ENCODE data around the gene VPS72. TPM values are rescaled to one million over a fixed set of nuclear protein-coding genes. Genes with fewer than 3 reads are reported as not detected.

The VPS72 gene
- total and polyA plus RNA-seq, 9 of the 15 experiments (the other 6 are each of a cell fraction or from before 2014, with no cell fraction given): 7.2 to 131 (median 75.7) TPM

- TF ChIP-seq ARNT (IDR thresholded peaks at IDR 0.05) (no peak), STAG1 (CRISPR knock-in tag; IDR thresholded peaks at IDR 0.05; ENCODE audit: borderline replicate concordance) (no peak), ZBTB7A (IDR thresholded peaks at IDR 0.05; ENCODE audit: borderline replicate concordance, control insufficient read depth, low read depth, low read length) (peak; percentile 42; the same call in 1 of the 2 replicates), KDM2B (CRISPR knock-in tag; IDR thresholded peaks at IDR 0.05) (no peak), U2AF2 (optimal IDR thresholded peaks at IDR 0.05; ENCODE audit: low read depth, low read length) (no peak), SMARCB1 (IDR thresholded peaks at IDR 0.05; ENCODE audit: insufficient read length, low read depth) (no peak), ZNF561 (CRISPR knock-in tag; conservative IDR thresholded peaks at IDR 0.05) (no peak), ZNF57 (CRISPR knock-in tag; IDR thresholded peaks at IDR 0.05) (no peak), MCM2 (IDR thresholded peaks at IDR 0.05; ENCODE audit: low read depth) (no peak), SIX5 (IDR thresholded peaks at IDR 0.05; ENCODE audit: borderline replicate concordance in 1 of 2, insufficient read depth in 1 of 2, low read depth in 1 of 2, low read length in 2 of 2) (no peak), ZNF184 (CRISPR knock-in tag; IDR thresholded peaks at IDR 0.05) (no peak), SRSF3 (IDR thresholded peaks at IDR 0.05; ENCODE audit: insufficient read depth, low read length) (no peak), RBFOX2 (IDR thresholded peaks at IDR 0.05; ENCODE audit: low read depth, low read length) (peak; percentile 83), ZNF431 (CRISPR knock-in tag; IDR thresholded peaks at IDR 0.05) (no peak), E2F4 (CRISPR knock-in tag; IDR thresholded peaks at IDR 0.05; ENCODE audit: low read depth) (no peak), ZBTB1 (CRISPR knock-in tag; IDR thresholded peaks at IDR 0.05; ENCODE audit: borderline replicate concordance, low read depth) (no peak), ZNF143 (CRISPR knock-in tag; IDR thresholded peaks at IDR 0.05) (no peak), ZNF263 (CRISPR knock-in tag; IDR thresholded peaks at IDR 0.05; ENCODE audit: borderline replicate concordance) (no peak), SIN3A (IDR thresholded peaks at IDR 0.05; ENCODE audit: borderline replicate concordance in 2 of 2, control insufficient read depth in 1 of 2, low read depth in 2 of 2, low read length in 2 of 2) (0 out of 4 replicates have a peak, but pooled peaks of 1 of the 2 experiments have one; percentile 45)
- TF ChIP-seq, protein P1, sequence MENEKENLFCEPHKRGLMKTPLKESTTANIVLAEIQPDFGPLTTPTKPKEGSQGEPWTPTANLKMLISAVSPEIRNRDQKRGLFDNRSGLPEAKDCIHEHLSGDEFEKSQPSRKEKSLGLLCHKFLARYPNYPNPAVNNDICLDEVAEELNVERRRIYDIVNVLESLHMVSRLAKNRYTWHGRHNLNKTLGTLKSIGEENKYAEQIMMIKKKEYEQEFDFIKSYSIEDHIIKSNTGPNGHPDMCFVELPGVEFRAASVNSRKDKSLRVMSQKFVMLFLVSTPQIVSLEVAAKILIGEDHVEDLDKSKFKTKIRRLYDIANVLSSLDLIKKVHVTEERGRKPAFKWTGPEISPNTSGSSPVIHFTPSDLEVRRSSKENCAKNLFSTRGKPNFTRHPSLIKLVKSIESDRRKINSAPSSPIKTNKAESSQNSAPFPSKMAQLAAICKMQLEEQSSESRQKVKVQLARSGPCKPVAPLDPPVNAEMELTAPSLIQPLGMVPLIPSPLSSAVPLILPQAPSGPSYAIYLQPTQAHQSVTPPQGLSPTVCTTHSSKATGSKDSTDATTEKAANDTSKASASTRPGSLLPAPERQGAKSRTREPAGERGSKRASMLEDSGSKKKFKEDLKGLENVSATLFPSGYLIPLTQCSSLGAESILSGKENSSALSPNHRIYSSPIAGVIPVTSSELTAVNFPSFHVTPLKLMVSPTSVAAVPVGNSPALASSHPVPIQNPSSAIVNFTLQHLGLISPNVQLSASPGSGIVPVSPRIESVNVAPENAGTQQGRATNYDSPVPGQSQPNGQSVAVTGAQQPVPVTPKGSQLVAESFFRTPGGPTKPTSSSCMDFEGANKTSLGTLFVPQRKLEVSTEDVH (IDR thresholded peaks at IDR 0.05; ENCODE audit: low read depth, partially characterized antibody): no peak
- TF ChIP-seq, protein P2, sequence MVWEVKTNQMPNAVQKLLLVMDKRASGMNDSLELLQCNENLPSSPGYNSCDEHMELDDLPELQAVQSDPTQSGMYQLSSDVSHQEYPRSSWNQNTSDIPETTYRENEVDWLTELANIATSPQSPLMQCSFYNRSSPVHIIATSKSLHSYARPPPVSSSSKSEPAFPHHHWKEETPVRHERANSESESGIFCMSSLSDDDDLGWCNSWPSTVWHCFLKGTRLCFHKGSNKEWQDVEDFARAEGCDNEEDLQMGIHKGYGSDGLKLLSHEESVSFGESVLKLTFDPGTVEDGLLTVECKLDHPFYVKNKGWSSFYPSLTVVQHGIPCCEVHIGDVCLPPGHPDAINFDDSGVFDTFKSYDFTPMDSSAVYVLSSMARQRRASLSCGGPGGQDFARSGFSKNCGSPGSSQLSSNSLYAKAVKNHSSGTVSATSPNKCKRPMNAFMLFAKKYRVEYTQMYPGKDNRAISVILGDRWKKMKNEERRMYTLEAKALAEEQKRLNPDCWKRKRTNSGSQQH (CRISPR knock-in tag; IDR thresholded peaks at IDR 0.05): no peak
Measured at GRCh38 chr1:151198254-151199127, 8.5 kb upstream of the VPS72 start, which contains the start of gene PIP5K1A (continued).

Measured in K562 (cell line).